HG03139 (cell line): ENCODE data around the gene BCL7B.
"Not testable (repeated sequence)": the region's sequence is repeated elsewhere in the genome, so short reads cannot be mapped to it uniquely, and the experiment has no call there.

Experiments used
- ATAC-seq: cut with Tn5 transposase; IDR thresholded peaks from one replicate; pipeline ENCODE4 v1.9.1; 2021; ENCODE audit not compliant: unreplicated experiment

Gene BCL7B

GRCh38 chr7:73573276-73573675, 15.8 kb upstream of the BCL7B start:
- no peak for ATAC-seq

GRCh38 chr7:73572767-73573186, 15.3 kb upstream of the BCL7B start:
- no peak for ATAC-seq

- no peak for ATAC-seq
Measured at GRCh38 chr7:73570977-73571376, 13.5 kb upstream of the BCL7B start.

- no peak for ATAC-seq
Measured at GRCh38 chr7:73570521-73570920, 13.0 kb upstream of the BCL7B start.

- ATAC-seq: no peak
Measured at GRCh38 chr7:73569042-73569608, 11.6 kb upstream of the BCL7B start.

GRCh38 chr7:73567846-73568685, 10.6 kb upstream of the BCL7B start:
- no peak for ATAC-seq

GRCh38 chr7:73567140-73567539, 9.7 kb upstream of the BCL7B start:
- ATAC-seq: no peak

- ATAC-seq: not testable (repeated sequence)
Measured at GRCh38 chr7:73566431-73566830, 8.9 kb upstream of the BCL7B start.

- no peak for ATAC-seq
Measured at GRCh38 chr7:73565675-73566340, 8.3 kb upstream of the BCL7B start.

GRCh38 chr7:73560109-73560835, 2.8 kb upstream of the BCL7B start:
- no peak for ATAC-seq

GRCh38 chr7:73557108-73557396, 438 bp downstream of the BCL7B start:
- ATAC-seq: peak; percentile 87

- ATAC-seq: no peak
Measured at GRCh38 chr7:73556208-73557107, 1.0 kb downstream of the BCL7B start.

GRCh38 chr7:73555411-73555982, 2.0 kb downstream of the BCL7B start:
- no peak for ATAC-seq

GRCh38 chr7:73550093-73550492, 7.4 kb downstream of the BCL7B start:
- not testable (repeated sequence) for ATAC-seq

GRCh38 chr7:73549176-73549575, 8.3 kb downstream of the BCL7B start:
- ATAC-seq: no peak

- no peak for ATAC-seq
Measured at GRCh38 chr7:73547841-73548240, 9.6 kb downstream of the BCL7B start.

GRCh38 chr7:73544678-73545077, 12.8 kb downstream of the BCL7B start:
- no peak for ATAC-seq

GRCh38 chr7:73541722-73542121, 15.8 kb downstream of the BCL7B start:
- no peak for ATAC-seq

- ATAC-seq: no peak
Measured at GRCh38 chr7:73539709-73540108, 17.8 kb downstream of the BCL7B start.

GRCh38 chr7:73538510-73538909, 19.0 kb downstream of the BCL7B start:
- not testable (repeated sequence) for ATAC-seq
